Right lung (tissue), 5 donors: ENCODE data around the gene STARD10. TPM values are rescaled to one million over a fixed set of nuclear protein-coding genes. Genes with fewer than 3 reads are reported as not detected.

Source experiments
- DNase-seq, 2 donors: peaks; one replicate each; pipeline ENCODE4 v3.0.0-alpha.2; 2013
- polyA plus RNA-seq, 5 donors: library from polyadenylated mRNA; unstranded; fragments of 120-200 nt; gene quantifications; one replicate each; pipeline versions ENCODE4 v1.2.1 to v1.2.3, GENCODE V29; 2013; ENCODE audit warnings: inconsistent platforms in 1 of 5, low replicate concordance in 1 of 5; ENCODE audit not compliant: insufficient read length in 5 of 5, insufficient read depth in 1 of 5

Gene STARD10
- polyA plus RNA-seq, 5 donors, result 95.7 to 143 (median 102) TPM

DNA sequence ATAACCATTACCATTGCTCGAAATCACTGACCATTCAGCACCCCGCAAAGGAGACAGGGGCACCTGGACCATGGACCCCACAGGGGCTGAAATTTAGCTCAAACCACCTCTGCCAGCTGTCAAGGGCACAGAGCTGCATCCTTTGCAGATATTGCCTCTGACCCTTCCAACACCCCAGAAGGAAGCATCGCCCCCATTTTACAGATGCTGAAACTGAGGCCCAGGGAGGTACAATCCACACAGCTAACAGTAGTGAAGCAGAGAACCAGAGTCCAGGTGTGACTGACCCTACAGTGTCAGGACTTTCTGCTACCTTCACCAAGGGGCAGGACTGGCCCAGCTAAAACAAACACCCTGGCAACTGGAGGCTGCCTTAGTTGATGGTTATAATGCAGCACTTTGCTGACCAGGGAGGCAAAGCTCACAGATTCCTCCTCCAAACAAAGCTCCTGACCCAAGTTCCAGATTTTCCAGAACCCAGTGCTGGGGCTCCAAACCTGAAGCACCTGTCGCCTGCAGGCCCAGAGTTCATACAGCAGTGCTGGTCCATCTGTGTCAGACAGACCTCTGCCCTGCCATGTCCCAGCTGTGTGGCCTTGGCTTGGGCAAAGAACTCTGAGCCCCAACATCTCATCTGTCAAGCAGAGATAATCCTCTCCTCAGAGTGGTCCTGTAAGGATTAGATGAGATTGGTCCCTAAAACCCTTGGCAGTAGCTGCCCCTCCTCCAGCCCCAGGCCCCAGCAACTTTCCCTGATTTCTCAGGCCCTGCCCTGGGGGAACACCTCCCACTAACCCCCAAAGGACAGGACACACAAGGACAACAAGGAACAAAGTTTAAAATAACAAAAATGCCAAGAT, 26.4 kb downstream of the STARD10 start:
- DNase-seq, result no peak

DNA sequence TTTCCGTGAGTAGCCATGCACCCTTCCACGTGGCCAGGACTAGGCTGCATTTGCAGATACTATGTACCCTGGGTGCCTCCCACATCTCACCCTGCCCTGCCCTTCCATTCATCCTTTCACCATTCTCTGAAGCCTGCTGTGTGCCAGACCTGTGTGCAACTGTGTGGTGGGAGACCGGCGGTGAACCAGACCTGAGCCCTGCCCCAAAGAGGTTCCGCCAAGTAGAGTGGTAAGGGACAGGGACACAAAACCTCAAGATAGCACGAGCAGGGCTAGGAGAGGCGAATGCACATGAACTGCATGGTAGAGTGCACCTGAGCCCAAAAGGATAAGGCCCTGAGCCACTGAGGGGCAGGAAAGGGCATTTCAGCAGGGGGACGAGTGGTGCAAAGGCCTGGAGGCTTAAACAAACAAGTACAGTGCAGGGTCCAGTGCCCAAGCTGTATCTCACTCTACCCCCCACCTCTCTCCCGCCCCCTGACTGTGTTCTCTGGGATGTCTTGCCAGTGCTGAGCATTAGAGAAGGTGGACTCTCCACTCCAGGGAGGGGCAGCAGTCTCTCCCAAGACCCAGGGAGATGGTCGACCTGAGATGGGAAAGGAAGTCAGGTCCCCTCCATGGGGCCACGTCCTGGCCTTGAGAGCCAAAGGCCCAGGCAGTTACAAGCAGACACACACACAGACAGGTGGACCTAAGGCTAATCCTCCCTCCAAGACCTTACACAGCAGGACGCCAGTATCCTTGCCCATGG, 27.5 kb downstream of the STARD10 start:
- DNase-seq, result no peak

DNA sequence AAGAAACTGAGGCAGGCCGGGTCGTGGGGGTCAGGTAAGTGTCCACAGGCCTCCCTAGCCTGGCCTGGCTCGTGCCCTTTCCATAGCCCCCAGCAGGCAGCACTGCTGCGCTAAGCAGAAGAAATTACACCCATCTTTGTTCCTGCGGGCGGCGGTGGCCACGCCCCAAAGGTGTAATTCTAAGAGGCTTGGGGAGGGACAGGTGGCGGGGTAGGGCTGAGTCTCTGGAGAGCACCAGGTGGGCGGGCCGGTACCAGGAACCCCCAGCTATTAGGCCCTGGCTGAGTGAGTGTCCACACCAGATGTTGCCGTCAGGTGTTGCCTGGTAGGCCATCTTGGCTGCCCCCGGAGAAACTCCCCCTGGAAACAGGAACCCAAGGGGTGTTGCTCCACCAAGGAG, 29.3 kb downstream of the STARD10 start:
- no peak for DNase-seq

DNA sequence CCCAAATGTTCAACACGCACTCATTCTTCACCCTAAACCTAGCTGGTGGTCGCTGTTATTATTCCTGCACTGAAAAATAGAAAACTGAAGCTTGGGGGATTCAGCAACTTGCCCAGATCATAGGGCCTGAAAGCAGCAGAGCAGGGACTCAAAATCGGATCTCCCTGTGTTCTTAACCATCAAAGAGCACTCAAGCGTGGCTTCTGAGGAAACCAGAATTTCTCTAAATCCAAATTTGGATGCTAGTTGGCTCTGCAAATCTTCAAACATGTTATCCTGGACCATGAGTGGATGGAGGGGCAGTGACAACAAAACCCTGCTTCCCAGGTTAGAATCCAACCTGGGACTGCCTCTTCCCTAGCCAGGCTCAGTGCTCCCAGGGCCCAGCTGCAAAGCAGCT, 30.0 kb downstream of the STARD10 start:
- no peak for DNase-seq

DNA sequence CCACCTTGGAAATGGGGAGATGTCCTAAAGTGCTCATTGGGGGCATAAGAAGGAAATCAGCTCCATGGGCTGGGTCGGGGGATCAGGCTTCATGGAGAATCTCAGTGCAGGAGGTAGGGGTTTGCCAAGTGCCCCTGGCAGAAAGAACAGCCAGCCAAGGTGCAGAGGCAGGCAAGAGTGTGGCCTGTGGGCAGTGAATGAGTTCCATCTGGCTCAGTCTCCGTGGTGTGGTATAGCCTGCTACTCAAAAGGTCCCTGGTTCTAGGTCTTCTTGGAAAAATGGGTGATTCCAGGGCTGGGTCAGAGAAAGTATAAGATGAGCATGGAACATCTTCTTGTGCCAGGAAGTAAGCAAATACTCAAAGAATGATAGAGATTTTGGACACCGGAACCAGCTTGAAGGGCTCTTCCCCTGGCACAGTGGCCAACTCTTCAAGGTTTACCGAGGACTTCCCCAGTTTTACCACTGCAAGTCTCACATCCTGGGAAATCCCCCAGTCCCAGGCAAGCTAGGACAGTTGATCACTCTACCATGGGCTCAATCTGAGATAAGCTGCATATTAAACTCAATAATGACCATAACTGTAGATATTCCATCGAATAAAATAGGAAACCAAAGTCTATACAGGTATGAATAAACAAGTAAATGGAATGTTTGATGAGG, 31.1 kb downstream of the STARD10 start:
- DNase-seq, result no peak

DNA sequence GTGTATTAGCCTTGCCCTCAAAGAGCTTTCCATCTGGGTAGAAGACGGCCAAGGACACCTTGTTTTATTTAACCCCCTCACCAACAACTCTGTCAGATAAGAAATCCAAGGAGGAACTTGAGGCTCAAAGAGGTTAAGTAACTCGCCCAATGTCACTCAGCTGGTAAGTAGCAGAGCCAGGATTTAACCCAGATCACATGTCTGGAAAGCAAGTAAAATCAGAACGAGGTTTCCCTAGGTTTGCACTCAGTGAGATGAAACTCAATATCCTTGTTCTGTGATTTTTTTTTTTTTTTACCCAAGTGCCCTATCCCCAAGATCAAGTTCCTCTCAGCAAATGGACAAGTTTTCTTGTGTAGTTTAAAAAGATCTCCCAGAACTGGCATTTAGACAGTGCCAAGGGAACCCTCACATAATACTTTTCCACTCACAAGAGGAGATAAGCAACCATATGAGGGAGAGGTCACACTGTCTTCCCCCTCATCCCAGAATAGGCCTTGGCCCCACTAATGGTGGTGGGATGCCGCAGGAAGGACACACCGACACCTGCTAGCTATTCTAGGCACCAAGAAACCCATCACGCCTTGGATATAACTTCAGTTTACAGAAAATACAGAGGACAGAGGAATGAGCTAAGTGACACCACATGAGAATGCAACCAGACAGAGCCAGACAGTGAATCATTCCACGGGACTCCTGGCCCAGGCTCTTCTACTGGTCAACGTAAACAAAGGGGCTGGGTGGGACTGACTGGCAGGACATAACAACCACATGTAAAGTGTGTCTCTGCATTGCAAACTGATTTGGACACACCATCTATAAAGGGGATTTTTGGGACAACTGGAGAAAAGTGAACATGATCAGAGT, 33.1 kb downstream of the STARD10 start:
- no peak for DNase-seq

DNA sequence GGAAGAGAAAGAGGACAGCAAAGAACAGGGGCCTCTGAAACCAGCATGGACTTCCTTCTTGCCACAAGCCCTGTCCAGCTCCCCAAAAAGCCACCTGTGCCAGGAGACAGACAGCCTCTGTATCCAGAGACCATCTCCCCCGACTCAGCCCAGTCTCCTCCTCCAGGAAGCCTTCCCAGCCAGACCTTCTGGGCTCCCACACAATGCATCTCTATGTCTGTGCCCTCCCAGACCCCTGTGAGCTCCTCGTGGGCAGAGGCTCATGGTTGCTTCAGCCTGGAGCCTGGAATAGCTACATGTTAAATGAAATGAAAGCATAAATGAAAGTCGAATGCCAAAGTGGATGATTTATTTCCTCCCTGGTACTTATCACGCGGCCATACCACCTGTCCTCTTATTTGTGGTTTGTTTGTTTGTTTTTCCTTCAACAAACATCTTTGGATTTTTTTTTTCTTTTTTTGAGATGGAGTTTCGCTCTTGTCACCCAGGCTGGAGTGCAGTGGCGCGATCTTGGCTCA, 34.3 kb downstream of the STARD10 start:
- no peak for DNase-seq

DNA sequence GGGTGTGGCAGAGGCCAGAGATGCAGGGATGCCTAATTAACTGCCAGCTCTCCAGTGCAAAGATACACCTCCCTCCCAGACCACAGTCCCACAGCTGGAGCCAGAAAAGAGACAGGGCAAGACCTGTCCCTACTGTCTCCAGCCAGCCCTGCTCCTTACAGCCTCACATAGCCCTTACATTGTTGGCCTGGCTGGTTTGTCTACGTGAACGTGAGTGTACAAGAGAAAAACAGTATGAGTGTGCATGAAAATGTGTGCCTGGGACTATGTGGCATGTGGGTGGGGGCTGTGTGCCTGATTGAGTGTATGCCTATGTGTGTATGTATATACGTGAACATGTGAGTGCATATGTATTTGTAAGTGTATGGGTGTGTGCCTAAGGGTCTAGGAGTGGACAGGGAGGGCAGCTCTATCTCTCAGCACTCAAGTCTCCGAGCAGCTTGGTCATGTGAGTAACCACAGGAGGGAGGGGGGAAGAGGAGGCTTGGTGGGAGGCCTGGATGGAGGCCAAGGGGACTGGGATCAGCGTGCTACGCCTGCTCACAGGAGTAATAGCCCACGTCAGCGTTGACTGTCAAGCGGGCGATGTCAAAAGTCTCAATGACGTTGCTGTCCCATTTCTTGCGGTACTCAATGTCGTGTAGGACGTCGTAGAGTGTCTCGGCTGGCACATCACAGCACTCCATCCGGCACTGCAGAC, 35.0 kb downstream of the STARD10 start:
- peak; percentile 80 to 85 for DNase-seq

DNA sequence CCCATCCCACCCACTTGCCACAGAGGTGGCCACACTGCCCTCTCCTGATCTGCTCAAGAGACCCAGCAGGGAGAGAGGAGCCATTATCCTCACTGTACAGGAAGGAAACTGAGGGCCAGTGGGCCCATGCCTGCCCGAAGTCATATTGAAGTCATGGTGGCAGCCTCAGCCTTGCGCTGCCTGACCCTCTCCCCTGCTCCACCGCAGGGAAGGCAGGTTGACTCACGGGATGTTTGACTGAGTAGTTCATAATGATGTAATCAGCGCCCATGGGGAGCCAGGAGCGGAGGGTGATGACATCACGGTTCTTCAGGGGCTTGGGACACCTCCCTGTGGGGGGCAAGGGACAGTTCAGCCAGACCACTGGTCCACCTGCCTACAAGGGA, 35.5 kb downstream of the STARD10 start:
- no peak for DNase-seq

DNA sequence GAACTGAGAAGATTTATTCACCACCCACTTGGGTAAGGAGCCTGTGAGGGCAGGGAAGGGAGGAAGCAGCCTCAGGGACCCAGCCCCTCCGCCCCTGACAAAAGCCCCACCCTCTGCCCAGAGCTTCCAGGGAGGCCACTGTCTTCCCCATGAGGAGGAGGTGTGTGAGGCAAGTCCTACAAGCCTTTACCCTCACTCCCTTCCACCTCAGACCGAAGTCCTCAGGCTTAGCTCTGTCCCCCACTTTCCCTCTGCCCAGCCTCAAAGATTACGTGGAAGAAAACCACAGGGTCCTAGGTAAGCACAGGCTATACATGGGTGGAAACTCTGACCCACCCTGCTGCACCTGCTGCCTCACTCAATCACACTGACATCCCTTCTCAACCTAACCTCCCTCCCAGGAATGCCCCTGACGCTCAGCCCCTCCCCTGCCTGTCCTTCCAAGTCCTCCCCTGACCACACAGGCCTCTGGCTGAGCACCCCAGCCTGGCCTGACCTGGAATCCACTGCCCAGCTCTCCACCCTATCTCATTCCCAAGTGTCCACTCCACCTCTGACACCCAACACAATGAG, 38.0 kb downstream of the STARD10 start:
- DNase-seq, result no peak

DNA sequence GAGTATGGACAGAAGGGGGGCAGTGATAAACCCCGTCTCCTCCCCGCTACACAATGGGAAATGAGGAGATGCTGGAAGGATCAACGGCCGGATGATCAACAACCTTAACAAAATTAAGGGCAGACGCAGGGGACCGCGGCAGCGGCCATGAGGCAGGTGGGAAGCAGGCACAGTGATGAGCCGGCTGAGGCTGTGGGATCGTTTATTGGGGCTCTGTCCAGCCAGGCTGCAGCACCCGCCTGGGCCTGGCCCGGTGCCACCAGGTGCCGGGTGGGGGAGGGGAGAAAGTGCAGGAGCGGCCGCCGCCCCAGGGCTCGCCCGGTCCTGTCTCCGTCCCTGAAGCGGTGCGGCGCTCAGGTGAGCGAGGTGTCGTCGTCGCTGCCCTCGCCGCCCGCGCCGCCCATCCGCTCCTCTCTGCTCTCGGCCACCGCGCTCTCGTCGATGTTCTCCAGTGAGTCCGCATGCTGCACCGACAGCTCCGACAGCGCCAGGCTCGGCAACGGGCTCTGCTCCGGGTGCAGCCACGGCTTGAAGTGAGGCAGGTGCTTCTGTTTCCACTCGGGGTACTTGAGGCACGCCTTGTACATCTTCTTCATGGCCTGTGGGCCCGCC, 39.2 kb downstream of the STARD10 start:
- no peak for DNase-seq

DNA sequence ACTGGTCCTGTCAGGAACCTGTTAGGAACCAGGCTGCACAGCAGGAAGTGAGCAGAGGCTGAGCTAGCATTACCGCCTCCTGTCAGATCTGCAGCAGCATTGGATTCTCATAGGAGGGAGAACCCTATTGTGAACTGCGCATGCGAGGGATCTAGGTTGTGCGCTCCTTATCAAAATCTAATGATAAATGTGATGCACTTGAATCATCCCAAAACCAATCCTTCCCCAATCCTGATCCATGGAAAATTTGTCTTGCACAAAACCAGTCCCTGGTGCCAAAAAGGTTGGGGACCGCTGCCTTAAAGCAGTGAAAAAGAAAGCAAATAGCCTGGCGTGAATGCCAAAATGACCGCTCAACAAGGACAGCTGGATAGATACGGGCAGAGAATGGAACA, 39.7 kb downstream of the STARD10 start:
- DNase-seq, result no peak

DNA sequence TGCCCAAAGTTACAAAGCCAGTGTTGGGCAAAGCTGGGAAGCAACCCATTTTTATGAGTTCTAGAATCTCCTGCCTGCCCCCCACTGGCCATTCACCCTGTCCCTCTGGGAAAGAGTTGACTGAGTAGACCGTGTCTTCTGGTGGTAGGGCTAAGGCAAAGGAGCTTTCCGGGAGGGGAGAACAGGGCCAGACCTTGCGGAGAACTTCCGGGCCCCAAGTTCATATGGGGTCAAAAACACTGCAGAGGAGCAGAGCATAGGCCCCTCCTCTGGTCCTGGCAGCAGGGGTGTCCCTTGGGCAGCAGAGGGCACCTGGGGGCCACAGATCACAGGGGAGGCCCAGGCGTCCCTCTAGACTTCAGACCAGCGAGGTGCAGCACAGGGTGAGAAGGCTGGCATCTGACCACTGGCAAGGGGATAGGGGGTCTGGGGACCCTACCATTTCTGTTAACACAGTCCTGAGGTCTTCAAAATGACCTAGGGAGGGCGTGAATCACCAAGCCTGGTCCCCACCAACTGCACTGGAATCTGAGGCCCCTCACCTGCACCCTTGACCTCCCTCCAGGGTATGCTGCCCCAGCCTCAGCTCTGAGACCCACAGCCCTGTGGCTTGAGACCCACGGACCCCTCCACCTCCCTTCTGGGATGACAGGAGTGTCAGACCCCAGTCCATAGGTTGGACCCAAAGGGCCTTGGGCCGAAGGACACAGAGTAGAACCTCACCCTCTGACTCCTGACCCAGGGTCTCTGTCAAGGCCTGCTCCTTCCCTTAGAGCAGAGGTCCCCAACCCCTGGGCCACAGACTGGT, 40.3 kb downstream of the STARD10 start:
- DNase-seq, result no peak

DNA sequence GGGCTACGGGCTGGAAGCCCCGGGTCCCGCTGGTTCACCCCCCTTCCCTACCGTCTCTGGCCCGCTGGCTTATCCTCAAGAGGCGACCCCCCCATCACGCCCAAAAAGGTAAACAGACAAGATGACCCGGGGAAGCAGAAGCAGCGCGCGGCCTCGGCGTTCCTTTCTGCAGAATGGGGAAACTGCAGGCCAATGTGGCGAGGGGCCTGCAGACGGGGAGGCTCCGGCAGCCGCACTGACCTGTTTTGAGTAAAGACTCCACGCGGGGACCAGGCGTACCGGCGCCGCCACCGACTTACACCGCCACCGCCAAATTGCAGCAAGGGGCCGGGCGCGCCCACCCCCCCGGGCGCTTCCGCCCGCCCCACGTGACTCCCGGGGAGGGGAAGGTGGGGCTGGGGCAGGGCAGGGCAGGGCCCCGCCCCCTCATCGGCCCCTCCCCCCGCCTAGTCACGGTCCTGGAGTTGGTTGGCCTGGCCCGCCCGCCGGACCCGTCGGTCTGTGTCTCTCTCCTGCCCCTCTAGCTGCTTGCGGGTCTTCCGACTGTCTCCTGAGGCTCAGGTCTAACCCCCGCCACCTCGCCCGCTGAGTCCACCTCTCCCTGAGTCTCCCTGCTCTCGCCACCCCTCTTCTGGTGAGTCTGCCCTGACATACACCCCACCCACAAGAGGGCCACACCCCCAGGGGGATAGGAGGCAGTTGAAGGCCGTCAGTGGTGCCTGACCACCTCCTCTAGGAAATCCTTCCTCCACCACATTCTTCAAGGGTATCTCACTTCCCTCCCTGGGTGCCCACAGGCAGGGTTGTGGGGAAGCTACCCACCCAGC, 41.5 kb downstream of the STARD10 start, which contains the start of gene ARAP1:
ARAP1 (minus strand) TSS at position 321 of the 827 bp plus-strand sequence. CDS start 25,280 bp downstream, outside the sequence.
- peak; percentile 74 to 75 for DNase-seq

DNA sequence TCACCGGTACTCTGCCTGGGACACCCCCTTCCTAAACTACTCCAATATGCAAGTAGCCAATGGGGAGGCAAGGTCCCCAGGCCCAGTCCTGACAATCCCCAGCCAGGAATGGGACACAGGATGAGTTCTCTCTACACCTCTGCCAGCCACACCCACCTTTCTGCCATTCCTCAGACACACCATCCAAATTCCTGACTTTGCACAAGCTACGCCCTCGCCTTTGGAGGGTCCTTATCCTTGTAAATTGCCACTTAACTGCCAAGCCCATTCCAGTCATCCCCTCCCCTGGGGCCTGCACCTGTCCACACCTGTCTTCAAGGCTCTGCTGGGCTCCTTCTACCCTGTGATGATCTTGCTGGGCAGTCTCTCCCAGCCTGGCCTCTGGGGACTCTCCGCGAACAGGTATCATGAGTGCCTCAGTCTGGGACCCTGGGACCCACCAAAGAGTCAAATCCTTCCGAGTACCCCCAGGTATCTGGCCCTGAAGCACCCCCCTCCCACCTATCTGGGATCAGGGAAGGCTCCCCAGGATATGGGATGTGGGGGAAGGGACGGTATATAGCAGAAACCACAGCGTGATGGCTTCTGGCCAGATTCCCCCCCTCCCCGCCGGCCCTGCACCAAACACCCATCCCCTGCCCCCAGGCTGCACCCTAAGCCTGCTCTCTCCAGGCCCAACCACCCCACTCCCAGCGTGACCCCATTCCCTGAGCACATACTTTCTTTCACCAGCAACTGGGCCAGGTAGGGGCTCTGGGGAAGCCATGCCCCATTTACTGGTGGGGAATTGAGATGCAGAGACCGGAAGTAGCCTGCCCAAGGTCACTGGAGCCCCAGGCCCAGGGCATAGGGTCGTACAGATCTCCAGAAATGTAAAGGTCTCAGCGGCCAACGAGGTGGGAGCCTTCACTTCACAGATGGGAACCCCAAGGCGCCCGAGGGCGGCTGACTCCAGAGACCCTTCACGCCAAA, 42.4 kb downstream of the STARD10 start:
- no peak for DNase-seq

DNA sequence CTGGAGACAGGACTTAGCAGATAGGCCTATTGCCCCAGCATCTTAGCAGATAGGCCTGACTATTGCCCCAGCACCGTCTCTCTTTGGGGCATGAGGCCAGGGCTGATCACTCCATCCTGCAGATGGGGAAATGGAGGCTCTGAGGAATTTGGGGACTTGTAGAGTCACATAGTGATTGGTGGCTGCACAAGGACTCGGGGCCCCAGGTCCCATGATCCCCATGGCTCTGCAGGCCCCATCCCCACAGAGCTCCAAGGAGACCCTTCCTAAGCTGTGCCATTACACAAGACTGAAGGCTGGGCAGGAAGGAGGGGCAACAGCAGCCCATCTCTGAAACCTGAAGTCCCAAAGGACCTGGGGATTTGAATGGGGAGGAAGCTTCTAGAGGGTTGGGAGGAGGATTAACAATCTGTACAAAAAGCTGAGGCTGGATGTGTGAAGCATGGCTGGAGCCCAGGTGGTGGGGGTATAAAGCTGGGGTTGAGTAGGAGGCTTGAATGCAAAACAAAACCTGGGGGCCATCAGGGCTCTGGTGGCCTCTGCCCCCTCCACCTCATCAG, 43.2 kb downstream of the STARD10 start:
- no peak for DNase-seq
